G401 (cell line): ENCODE data around the gene IL24. TPM values are rescaled to one million over a fixed set of nuclear protein-coding genes. Genes with fewer than 3 reads are reported as not detected.

Experiments used
- DNase-seq: peaks from one replicate; pipeline ENCODE4 v3.0.0-alpha.2; 2015; ENCODE audit warnings: low spot score
- in situ Hi-C: cut with HindIII; loops from 2 replicates; pipeline ENCODE4 v1.10.0; 2016; ENCODE audit warnings: low sequenced_read_pairs, mixed read lengths
- total RNA-seq: library from RNA; depleted of rRNA; stranded (reverse); fragments of >200 nt; shearing (Covaris generic); gene quantifications from 2 replicates; pipeline ENCODE4 v1.2.3, GENCODE V29; 2014

Gene IL24
- total RNA-seq, 1 experiment from 2014 or later = not detected

GRCh38 chr1:206898915-206899431 lies 1.7 kb downstream of the IL24 start:
- in situ Hi-C loops = no loop called here
- DNase-seq = no peak

DNA sequence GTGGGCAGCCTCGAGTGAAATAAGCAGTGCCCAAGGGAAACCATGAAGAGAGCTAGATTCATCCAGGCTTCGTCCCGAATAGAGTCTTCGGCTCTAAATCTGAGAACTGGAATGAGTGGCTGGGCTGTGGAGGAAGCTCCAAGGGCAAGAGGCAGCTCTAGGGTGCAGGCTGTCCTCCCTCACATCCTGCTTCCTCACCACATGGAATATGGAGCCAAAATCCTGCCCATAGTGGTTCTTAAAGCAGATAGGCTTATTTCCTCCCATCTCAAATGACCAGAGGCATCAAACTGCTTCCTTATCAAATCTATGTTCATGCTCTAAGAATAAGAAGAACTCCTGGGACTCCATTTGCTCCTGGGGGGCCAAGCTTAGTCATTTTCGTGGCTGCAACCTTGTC lies 2.5 kb downstream of the IL24 start:
- DNase-seq = no peak
- in situ Hi-C loops = no loop called here

DNA sequence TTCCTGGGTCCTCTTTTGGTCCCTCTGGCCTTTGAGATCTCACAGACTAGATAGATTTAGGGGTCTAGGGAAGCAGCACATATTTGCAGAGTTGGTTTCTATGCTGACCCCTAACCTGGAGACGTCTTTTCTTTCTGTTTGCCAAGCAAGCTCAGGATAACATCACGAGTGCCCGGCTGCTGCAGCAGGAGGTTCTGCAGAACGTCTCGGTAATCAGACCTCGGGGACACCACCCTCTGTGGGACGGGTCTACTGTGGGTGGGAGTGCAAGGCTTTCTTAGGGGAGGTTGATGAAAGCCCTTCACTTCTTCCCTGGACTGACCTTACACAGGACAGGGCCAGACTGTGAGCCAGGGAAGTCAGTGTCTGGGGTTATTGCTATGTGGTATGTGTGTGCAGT lies 2.9 kb downstream of the IL24 start:
- DNase-seq = no peak
- in situ Hi-C loops = no loop called here

GRCh38 chr1:206901944-206902343 lies 4.7 kb downstream of the IL24 start:
- in situ Hi-C loops = no loop called here
- no peak for DNase-seq

GRCh38 chr1:206902702-206903101 lies 5.5 kb downstream of the IL24 start:
- in situ Hi-C loops = no loop called here

GRCh38 chr1:206903687-206904086 lies 6.4 kb downstream of the IL24 start:
- DNase-seq = no peak
- in situ Hi-C loops = no loop called here

More at GRCh38 chr1:206902702-206903101, 5.5 kb downstream of the IL24 start:
- DNase-seq = no peak

GRCh38 chr1:206904423-206905142 lies 7.3 kb downstream of the IL24 start:
- in situ Hi-C loops = no loop called here
- DNase-seq = no peak

DNA sequence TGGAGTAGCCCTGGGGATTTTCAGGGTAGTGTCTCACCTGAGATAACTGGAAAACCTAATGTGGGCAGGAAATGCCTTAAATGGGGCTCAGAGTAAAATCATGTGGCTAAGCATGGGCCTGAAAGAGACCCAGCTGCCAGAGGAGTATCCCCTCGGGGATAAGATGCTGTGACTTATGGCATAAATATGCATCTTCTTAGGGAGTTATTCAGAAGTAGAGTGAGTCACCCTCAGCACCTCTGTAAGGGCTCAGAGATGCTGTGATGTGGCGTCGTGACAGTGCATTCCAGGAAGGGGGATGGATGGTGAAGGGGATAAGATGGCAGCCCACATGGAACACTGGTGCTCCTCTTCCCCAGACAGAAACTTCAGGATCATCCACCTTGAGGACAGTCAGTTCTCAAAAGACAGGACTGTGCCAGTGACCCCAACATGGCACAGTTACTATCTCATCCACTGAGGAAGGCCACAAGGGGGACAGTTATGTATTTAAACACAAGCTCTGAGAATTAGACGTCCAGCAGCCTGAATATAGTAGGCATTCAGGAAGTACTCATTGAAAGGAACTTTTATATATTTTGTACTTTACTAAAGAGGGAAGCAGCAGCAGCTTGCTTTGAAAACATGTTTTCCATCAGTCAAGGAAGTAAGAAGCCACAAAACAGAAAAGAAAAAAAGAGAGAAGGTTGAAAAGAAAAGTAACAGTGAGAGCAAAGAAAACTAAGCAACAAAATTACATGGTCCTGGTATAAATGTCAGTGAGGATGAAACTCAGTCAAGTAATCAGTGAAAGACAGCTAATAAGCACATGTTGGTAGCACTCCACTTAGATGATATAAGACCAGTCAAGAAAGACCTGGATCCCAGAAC lies 8.3 kb downstream of the IL24 start:
- in situ Hi-C loops = no loop called here
- no peak for DNase-seq

- DNase-seq = no peak
- in situ Hi-C loops = no loop called here
Observed at GRCh38 chr1:206907304-206907991, 10.2 kb downstream of the IL24 start.

DNA sequence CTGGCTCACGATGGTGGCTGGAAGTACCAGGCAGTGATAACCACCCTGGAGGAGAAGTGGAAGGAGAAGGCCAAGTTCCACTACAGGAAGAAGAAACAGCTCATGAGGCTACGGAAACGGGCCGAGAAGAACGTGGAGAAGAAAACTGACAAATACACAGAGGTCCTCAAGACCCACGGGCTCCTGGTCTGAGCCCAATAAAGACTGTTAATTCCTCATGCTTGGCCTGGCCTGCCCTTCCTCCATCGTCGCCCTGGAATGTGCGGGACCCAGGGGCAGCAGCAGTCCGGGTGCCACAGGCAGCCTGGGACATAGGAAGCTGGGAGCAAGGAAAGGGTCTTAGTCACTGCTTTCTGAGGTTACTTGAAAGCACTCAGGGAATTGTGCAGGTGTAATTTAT lies 10.8 kb downstream of the IL24 start:
- DNase-seq = no peak
- in situ Hi-C loops = no loop called here

DNA sequence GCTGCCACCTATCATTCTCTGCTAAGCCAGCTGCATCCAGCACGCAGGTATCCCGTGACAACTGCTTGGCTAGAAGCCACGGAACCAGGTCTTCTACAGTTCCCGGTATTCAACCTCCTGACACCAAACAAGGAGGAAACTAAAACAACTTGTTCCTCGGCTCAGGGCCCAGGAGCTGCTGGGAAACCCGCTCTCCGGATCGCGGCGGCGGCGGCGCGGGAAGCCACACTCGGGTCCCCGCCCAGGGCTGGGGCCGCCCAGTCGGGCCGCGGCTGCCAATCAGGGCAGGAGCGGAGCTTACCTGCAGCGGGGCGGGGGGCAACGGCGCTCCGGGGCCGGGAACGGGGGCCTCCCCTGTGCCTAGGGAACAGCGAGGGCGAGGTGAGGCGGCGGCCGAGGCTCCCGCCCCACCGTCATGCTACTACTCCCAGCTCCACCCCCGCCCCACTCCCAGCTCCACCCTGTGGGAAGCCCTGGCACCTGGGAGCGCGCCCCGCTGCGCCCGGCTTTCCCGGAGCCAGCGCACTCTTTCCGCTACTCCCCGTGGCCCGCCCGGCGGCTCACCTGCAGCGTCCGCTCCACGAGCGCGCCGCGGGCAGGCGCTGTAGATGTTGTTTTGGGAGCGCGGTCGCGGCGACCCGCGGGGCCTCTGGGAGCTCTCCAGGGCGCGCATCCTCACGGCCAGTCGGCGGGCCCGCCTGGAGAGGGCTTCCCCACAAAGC lies 12.1 kb downstream of the IL24 start:
- DNase-seq = no peak
- in situ Hi-C loops = no loop called here

DNA sequence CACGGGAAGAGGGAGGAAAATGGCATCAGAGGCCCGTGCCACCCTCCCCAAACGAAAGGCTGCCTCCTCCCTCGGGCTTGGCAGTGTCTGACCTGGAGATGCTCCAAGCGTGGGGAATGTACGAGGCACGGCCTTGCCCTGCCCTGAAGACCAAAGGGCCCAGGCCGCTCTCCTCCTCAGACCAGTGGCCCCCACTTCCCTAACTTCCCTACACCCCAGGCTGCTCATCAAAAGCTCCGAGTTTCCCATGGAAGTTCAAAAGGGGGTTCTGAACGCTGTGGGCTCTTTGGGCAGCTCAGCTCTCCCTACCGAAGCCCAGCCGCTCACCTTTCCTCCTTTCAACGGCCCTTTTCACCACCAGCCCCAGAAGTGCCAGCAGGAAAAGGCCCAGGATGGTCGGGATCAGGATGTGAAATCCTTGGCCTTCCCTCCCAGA lies 12.7 kb downstream of the IL24 start:
- no peak for DNase-seq
- in situ Hi-C loops = no loop called here

GRCh38 chr1:206911064-206911663 lies 13.9 kb downstream of the IL24 start:
- in situ Hi-C loops = no loop called here
- DNase-seq = peak; percentile 51

GRCh38 chr1:206912445-206913095 lies 15.3 kb downstream of the IL24 start:
- in situ Hi-C loops = no loop called here
- DNase-seq = peak; percentile 91

- in situ Hi-C loops = no loop called here
- DNase-seq = no peak
Observed at GRCh38 chr1:206913766-206914537, 16.7 kb downstream of the IL24 start.

DNA sequence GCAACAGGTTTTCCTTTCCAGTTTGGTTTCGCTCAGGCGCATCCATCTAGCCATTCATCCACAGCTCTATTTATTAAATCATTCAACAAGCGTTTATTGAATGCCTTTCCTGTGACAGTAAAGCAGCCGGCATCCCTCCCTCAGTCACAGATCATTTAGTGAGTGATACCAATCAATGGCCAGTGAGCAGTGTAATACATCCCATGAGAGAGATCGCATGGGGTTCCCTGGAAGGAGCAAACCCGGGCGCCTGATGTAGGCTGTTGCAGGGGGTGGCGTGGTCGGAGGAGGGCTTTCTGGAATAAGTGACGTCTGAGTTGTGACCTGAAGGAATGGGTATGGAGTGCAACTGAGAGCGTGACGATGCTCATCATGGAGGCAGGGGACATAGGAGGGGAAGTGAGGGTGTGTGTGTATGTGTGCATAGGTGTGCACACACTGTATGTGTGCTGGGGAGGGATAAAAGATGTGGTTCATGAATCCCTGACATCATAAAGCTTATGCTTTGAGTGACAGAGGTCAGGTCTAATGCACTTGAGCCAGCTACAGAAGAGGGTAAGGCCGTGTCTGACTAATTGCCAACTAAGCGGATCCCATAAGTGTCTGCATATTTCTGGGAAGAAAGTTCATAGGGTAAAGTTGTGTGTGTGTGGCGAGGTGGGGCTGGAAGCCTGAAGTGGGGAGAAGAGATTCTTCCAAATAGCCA lies 17.9 kb downstream of the IL24 start:
- in situ Hi-C loops = no loop called here

More for the DNA sequence above, 17.9 kb downstream of the IL24 start:
- no peak for DNase-seq
